GM23338 (cell line): ENCODE measurements around the gene WDR35.

Experiments used
- CREB1 ChIP-seq: fragments of 250-450 bp; sonication (Bioruptor Pico); IDR thresholded peaks from 2 replicates; pipeline ENCODE4 v1.5.0; 2020; ENCODE audit warnings: low read depth, mild to moderate bottlenecking, moderate library complexity
- EZH2 ChIP-seq: fragments of 200-600 bp; sonication (generic); IDR thresholded peaks from one replicate; pipeline ENCODE4 v1.8.0; 2017; ENCODE audit warnings: antibody characterized with exemption, mild to moderate bottlenecking, low read depth; ENCODE audit not compliant: unreplicated experiment
- EZH2phosphoT487 ChIP-seq: fragments of 200-600 bp; sonication (generic); IDR thresholded peaks from one replicate; pipeline ENCODE4 v1.8.1; 2018; ENCODE audit warnings: antibody characterized with exemption; ENCODE audit not compliant: unreplicated experiment
- JUNB ChIP-seq: IDR thresholded peaks from one replicate; pipeline ENCODE4 v1.6.1; 2016; ENCODE audit warnings: antibody characterized with exemption; ENCODE audit not compliant: unreplicated experiment
- NANOG ChIP-seq: IDR thresholded peaks from 2 replicates; pipeline ENCODE4 v1.6.1; 2016; ENCODE audit warnings: antibody characterized with exemption, borderline replicate concordance
- POLR2AphosphoS5 ChIP-seq: IDR thresholded peaks from 2 replicates; pipeline ENCODE4 v1.6.1; 2016; ENCODE audit warnings: antibody characterized with exemption, low read depth
- ZNF114 ChIP-seq: fragments of 250-450 bp; sonication (Bioruptor Pico); IDR thresholded peaks from 2 replicates; pipeline ENCODE4 v1.5.0; 2020; ENCODE audit warnings: mild to moderate bottlenecking, moderate library complexity
- TF ChIP-seq, protein P1 (sequence below), 2 experiments: fragments of 200-600 bp in 1 of 2; sonication (generic) in 1 of 2; conservative IDR thresholded peaks; 2 replicates each; pipeline versions ENCODE4 v1.5.1 to v1.6.1; 2016 to 2017; ENCODE audit warnings: antibody characterized with exemption in 2 of 2, low read depth in 2 of 2, mild to moderate bottlenecking in 2 of 2, moderate library complexity in 1 of 2
- TF ChIP-seq, protein P2 (sequence below): IDR thresholded peaks from one replicate; pipeline ENCODE4 v1.6.1; 2018; ENCODE audit warnings: antibody characterized with exemption; ENCODE audit not compliant: unreplicated experiment
- TF ChIP-seq, protein P3 (sequence below): fragments of 250-450 bp; sonication (Bioruptor Pico); IDR thresholded peaks from 2 replicates; pipeline ENCODE4 v1.5.0; 2020; ENCODE audit warnings: mild to moderate bottlenecking, moderate library complexity
- TF ChIP-seq, protein P4 (sequence below): IDR thresholded peaks from 2 replicates; pipeline ENCODE4 v1.6.1; 2016; ENCODE audit warnings: antibody characterized with exemption

GRCh38 chr2:19949071-19949470 lies 40.8 kb downstream of the WDR35 start:
- TF ChIP-seq, protein P1, sequence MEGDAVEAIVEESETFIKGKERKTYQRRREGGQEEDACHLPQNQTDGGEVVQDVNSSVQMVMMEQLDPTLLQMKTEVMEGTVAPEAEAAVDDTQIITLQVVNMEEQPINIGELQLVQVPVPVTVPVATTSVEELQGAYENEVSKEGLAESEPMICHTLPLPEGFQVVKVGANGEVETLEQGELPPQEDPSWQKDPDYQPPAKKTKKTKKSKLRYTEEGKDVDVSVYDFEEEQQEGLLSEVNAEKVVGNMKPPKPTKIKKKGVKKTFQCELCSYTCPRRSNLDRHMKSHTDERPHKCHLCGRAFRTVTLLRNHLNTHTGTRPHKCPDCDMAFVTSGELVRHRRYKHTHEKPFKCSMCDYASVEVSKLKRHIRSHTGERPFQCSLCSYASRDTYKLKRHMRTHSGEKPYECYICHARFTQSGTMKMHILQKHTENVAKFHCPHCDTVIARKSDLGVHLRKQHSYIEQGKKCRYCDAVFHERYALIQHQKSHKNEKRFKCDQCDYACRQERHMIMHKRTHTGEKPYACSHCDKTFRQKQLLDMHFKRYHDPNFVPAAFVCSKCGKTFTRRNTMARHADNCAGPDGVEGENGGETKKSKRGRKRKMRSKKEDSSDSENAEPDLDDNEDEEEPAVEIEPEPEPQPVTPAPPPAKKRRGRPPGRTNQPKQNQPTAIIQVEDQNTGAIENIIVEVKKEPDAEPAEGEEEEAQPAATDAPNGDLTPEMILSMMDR (conservative IDR thresholded peaks at IDR 0.05; ENCODE audit: low read depth in 2 of 2), result no peak
- no peak for TF ChIP-seq POLR2AphosphoS5
- TF ChIP-seq, protein P2, sequence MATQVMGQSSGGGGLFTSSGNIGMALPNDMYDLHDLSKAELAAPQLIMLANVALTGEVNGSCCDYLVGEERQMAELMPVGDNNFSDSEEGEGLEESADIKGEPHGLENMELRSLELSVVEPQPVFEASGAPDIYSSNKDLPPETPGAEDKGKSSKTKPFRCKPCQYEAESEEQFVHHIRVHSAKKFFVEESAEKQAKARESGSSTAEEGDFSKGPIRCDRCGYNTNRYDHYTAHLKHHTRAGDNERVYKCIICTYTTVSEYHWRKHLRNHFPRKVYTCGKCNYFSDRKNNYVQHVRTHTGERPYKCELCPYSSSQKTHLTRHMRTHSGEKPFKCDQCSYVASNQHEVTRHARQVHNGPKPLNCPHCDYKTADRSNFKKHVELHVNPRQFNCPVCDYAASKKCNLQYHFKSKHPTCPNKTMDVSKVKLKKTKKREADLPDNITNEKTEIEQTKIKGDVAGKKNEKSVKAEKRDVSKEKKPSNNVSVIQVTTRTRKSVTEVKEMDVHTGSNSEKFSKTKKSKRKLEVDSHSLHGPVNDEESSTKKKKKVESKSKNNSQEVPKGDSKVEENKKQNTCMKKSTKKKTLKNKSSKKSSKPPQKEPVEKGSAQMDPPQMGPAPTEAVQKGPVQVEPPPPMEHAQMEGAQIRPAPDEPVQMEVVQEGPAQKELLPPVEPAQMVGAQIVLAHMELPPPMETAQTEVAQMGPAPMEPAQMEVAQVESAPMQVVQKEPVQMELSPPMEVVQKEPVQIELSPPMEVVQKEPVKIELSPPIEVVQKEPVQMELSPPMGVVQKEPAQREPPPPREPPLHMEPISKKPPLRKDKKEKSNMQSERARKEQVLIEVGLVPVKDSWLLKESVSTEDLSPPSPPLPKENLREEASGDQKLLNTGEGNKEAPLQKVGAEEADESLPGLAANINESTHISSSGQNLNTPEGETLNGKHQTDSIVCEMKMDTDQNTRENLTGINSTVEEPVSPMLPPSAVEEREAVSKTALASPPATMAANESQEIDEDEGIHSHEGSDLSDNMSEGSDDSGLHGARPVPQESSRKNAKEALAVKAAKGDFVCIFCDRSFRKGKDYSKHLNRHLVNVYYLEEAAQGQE, result no peak
- no peak for TF ChIP-seq EZH2
- no peak for TF ChIP-seq ZNF114 (CRISPR knock-in tag)
- no peak for TF ChIP-seq JUNB
- TF ChIP-seq, protein P3, sequence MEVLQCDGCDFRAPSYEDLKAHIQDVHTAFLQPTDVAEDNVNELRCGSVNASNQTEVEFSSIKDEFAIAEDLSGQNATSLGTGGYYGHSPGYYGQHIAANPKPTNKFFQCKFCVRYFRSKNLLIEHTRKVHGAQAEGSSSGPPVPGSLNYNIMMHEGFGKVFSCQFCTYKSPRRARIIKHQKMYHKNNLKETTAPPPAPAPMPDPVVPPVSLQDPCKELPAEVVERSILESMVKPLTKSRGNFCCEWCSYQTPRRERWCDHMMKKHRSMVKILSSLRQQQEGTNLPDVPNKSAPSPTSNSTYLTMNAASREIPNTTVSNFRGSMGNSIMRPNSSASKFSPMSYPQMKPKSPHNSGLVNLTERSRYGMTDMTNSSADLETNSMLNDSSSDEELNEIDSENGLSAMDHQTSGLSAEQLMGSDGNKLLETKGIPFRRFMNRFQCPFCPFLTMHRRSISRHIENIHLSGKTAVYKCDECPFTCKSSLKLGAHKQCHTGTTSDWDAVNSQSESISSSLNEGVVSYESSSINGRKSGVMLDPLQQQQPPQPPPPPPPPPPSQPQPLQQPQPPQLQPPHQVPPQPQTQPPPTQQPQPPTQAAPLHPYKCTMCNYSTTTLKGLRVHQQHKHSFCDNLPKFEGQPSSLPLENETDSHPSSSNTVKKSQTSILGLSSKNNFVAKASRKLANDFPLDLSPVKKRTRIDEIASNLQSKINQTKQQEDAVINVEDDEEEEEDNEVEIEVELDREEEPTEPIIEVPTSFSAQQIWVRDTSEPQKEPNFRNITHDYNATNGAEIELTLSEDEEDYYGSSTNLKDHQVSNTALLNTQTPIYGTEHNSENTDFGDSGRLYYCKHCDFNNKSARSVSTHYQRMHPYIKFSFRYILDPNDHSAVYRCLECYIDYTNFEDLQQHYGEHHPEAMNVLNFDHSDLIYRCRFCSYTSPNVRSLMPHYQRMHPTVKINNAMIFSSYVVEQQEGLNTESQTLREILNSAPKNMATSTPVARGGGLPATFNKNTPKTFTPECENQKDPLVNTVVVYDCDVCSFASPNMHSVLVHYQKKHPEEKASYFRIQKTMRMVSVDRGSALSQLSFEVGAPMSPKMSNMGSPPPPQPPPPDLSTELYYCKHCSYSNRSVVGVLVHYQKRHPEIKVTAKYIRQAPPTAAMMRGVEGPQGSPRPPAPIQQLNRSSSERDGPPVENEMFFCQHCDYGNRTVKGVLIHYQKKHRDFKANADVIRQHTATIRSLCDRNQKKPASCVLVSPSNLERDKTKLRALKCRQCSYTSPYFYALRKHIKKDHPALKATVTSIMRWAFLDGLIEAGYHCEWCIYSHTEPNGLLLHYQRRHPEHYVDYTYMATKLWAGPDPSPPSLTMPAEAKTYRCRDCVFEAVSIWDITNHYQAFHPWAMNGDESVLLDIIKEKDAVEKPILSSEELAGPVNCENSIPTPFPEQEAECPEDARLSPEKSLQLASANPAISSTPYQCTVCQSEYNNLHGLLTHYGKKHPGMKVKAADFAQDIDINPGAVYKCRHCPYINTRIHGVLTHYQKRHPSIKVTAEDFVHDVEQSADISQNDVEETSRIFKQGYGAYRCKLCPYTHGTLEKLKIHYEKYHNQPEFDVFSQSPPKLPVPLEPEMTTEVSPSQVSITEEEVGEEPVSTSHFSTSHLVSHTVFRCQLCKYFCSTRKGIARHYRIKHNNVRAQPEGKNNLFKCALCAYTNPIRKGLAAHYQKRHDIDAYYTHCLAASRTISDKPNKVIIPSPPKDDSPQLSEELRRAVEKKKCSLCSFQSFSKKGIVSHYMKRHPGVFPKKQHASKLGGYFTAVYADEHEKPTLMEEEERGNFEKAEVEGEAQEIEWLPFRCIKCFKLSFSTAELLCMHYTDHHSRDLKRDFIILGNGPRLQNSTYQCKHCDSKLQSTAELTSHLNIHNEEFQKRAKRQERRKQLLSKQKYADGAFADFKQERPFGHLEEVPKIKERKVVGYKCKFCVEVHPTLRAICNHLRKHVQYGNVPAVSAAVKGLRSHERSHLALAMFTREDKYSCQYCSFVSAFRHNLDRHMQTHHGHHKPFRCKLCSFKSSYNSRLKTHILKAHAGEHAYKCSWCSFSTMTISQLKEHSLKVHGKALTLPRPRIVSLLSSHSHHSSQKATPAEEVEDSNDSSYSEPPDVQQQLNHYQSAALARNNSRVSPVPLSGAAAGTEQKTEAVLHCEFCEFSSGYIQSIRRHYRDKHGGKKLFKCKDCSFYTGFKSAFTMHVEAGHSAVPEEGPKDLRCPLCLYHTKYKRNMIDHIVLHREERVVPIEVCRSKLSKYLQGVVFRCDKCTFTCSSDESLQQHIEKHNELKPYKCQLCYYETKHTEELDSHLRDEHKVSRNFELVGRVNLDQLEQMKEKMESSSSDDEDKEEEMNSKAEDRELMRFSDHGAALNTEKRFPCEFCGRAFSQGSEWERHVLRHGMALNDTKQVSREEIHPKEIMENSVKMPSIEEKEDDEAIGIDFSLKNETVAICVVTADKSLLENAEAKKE (CRISPR knock-in tag), result no peak
- TF ChIP-seq EZH2phosphoT487, result no peak
- TF ChIP-seq NANOG, result no peak
- TF ChIP-seq CREB1 (CRISPR knock-in tag), result no peak
- TF ChIP-seq, protein P4, sequence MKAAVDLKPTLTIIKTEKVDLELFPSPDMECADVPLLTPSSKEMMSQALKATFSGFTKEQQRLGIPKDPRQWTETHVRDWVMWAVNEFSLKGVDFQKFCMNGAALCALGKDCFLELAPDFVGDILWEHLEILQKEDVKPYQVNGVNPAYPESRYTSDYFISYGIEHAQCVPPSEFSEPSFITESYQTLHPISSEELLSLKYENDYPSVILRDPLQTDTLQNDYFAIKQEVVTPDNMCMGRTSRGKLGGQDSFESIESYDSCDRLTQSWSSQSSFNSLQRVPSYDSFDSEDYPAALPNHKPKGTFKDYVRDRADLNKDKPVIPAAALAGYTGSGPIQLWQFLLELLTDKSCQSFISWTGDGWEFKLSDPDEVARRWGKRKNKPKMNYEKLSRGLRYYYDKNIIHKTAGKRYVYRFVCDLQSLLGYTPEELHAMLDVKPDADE, result no peak
